HUDEP-2 (cell line): ENCODE results near the gene GBA3.

ENCODE experiments used
- DNase-seq, 76 experiments: peaks; one replicate each; lab custom pipeline; 2025; ENCODE audit not compliant: unreplicated experiment in 76 of 76; lab: John Stamatoyannopoulos, UW

GBA3 gene

GRCh38 chr4:22695029-22695428 lies 2.3 kb downstream of the GBA3 start:
- no peak for DNase-seq

DNA sequence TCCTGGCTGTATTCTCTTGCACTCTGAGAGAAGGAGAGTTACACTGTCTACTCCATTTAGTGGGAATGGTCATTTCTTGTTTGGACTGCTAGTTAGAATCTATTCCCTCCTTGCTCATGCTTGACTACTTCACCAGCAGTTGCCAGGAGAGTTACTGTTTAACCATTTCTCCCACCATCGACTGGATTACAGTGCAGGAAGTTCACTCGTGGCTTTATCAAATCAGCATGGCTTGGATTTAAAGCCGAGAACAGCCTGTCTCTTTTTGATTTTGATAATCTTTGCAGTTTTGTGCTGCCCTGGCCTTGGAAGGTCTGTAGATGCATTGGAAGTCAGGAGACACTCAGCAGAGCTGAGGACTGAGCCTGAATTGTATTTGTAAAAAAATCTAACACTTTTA lies 3.2 kb downstream of the GBA3 start:
- DNase-seq, result no peak

- DNase-seq, result no peak
Observed at GRCh38 chr4:22703912-22704311, 11.2 kb downstream of the GBA3 start.

DNA sequence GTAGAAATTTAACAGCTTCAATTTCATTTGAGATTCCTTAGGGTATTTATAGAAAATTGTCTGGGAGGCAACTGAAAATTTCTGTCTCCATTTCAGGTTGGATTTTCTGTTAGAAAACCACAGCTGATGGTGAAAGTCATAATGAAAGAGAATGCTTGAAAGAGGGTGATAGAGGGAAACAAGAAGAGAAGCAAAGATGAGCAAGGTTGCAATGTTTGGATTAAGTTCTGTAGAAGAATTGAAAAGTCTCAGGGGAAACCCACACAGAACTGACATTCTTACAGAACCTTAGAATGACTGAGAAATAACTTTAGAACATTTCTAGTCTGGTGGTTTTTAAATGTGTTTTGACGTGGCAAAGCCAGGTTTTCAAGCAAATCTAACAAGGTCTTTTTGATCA lies 14.7 kb downstream of the GBA3 start:
- DNase-seq, result no peak

- DNase-seq, result no peak
Observed at GRCh38 chr4:22708961-22709360, 16.2 kb downstream of the GBA3 start.

- DNase-seq, result no peak
Observed at GRCh38 chr4:22712105-22712504, 19.4 kb downstream of the GBA3 start.

DNA sequence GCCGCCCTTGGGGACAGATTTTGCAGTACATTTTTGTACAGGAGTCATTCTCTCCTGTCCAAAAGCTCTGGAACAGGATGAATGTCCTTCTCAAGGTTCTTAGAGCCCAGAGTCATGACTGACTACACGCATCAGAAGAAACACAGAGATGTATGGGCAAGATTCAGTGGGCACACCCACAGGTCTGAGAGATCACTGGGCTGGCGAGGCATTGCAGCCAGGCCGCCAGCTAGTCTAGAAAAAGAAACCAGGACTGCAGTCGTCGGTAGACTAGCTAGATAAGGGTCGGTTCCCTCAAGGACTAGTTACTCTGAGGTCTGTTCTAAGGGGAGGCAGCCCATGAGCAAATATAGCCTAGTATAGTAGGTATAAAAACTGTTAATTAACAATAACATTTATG lies 19.8 kb downstream of the GBA3 start:
- no peak for DNase-seq

- no peak for DNase-seq
Observed at GRCh38 chr4:22713841-22714240, 21.1 kb downstream of the GBA3 start.

DNA sequence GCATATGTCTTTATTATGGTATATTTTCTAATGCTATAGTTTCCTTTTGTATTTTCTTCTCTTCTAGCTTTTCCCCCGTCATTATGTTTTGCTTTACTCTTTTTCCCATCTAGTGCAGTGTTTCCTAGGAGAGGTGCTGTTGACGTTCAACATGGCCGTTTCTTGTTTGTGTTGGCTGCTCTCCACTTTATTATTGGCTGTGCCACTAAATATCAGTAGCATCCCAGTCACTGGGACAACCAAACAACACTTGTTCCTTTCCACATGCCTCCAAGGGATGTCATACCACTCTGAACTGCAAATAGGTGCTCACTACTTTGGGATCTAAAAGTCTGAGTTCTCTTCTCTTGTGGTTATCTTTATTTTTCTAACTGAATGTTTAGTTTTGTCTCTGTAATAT lies 26.5 kb downstream of the GBA3 start:
- DNase-seq, result no peak

DNA sequence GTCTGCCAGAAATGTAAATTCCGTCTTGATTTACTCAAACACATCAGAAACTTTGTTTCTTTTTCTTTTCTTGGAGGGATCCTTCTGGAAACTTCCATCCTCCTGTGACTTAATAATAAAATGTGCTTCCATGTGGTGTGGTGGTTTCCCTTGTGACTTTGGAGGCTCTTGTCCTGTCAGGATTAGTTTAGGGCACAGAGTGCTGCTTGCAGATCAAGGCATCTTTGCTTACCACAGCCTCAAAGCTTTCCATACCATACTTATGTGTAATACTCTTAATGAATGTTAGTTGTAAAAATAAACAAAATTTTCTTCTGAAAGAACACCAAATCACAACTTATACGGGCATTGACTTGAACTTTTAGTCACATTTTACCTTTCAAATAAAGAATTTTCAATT lies 27.4 kb downstream of the GBA3 start:
- DNase-seq, result no peak

DNA sequence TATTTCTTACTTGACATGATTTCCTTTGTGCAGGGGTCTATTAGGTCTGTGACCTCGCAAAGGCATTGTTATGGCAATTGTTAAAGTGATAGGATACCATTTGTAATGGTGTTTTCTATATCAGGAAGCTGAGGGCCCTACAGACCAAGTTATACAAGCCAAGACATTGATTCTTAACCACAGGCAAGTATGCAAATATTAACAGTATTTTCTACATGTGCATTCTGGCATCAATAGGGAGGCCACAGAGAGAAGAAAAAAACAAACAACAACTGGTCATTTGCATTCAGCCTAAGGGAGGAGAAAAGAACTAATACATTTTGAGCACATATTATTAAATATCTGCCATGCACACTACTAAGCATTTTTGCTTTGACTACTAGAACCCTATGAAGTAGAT lies 28.5 kb downstream of the GBA3 start:
- no peak for DNase-seq

- DNase-seq, result no peak
Observed at GRCh38 chr4:22730021-22730420, 37.3 kb downstream of the GBA3 start.

GRCh38 chr4:22733816-22734215 lies 41.1 kb downstream of the GBA3 start:
- DNase-seq, result no peak

- no peak for DNase-seq
Observed at GRCh38 chr4:22736912-22737311, 44.2 kb downstream of the GBA3 start.

- DNase-seq, result no peak
Observed at GRCh38 chr4:22739968-22740367, 47.2 kb downstream of the GBA3 start.

- no peak for DNase-seq
Observed at GRCh38 chr4:22741744-22742143, 49.0 kb downstream of the GBA3 start.

DNA sequence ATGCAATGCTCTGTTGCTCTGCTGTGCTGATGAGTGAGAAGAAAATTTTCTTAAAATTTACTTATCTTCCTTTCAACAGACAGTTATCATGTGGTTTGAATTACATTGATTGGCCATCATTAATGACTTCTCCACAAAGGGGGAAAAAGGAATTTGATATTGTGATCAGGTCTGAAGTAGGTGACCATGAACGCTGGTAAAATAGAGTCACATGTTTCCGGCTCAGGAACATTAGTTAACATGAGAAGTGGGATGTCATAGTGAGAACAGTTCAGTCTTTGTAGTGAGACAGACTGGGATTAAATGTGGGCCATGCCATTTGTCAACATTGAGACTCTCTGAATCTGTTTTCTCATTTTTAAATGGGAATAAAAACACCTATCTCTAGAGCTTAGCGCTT lies 50.6 kb downstream of the GBA3 start:
- no peak for DNase-seq

- no peak for DNase-seq
Observed at GRCh38 chr4:22744478-22745062, 51.8 kb downstream of the GBA3 start.

GRCh38 chr4:22745234-22745633 lies 52.5 kb downstream of the GBA3 start:
- no peak for DNase-seq

DNA sequence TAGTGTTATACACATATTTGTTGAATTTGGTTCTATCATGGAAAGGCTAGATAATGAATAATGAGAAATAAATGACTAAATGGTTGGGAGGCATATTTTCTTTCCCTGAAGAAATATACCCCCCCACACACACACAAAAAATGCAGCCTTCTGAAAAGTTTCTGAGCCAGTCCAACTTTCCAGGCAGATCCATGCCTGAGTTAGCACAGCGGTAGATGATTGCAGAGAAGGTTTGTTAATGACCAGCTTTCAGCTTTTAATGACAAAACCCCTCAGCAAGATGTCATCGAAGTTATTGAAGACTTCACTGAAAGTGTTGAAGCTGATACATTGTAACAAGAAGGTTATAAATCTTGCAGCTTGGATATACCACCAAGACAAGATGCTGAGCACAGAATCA lies 61.4 kb downstream of the GBA3 start:
- DNase-seq, result no peak

DNA sequence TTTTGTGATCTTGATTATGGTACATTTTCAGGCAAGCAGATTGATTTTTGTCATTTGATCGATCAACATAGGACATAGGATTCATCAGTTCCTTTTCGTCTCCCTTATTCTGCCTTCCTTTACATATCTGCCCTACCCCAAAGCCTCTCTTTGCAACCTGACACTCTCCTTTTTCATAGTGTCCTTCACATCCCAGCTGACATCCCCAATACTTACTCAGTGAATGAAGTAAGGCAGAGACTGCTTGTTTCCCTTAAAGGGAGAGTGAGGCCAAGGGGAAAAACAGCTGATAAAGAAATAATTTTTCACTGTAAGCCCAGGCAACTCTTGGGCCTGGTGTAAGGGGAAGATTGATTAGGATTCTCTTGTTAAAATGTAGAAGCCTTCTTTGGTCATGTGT lies 69.8 kb downstream of the GBA3 start:
- DNase-seq, result no peak

GRCh38 chr4:22764183-22764582 lies 71.4 kb downstream of the GBA3 start:
- no peak for DNase-seq

DNA sequence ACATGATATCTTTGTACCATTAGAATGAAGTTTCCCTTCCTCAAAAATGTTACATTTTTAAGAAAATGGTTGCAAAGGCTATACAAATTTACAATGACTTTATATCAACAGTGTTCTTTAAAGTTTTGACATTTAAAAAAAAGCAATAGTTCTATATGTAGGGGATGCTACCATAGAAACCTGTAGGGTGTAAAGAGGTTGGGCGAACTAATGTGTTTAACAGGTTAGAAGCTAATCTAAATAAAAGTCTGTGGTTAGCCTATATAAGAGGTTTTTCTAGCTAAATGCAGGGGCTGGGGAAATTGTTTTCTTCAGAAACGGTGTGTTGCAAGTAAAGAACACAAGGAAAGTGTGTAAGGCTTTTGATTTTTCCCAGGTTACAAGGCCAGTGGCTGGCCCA lies 73.3 kb downstream of the GBA3 start:
- no peak for DNase-seq
